NB4 (cell line): ENCODE data around the gene KIFAP3.
"Not testable (repeated sequence)": the region's sequence is repeated elsewhere in the genome, so short reads cannot be mapped to it uniquely, and the experiment has no call there.

Experiments used
- CTCF ChIP-seq: IDR thresholded peaks from one replicate; pipeline ENCODE4 v1.5.1; 2012; ENCODE audit warnings: low read depth, low read length
- MAX ChIP-seq: IDR thresholded peaks from 2 replicates; pipeline ENCODE4 v1.6.1; 2011; ENCODE audit warnings: low read depth, low read length
- POLR2A ChIP-seq: IDR thresholded peaks from 2 replicates; pipeline ENCODE4 v1.6.1; 2011; ENCODE audit warnings: mild to moderate bottlenecking; ENCODE audit not compliant: insufficient read length; ENCODE audit errors: extremely low read depth

- not testable (repeated sequence) for TF ChIP-seq CTCF, POLR2A, MAX
Observed at GRCh38 chr1:170094697-170095616, 20.5 kb upstream of the KIFAP3 start.
